SK-N-SH (cell line): ENCODE data around the gene NFIX. TPM values are rescaled to one million over a fixed set of nuclear protein-coding genes. Genes with fewer than 3 reads are reported as not detected.

Source experiments
- CTCF ChIA-PET: fragments of 300-600, 350-600 bp; formaldehyde crosslinking; extraction: SDS; loops from one replicate; lab custom pipeline; 2021; lab: Yijun Ruan, JAX
- POLR2A ChIA-PET: fragments of 350-600 bp; sonication (Branson Sonifier 250); formaldehyde crosslinking; extraction: SDS; loops from one replicate; lab custom pipeline; 2020; ENCODE audit warnings: antibody characterized with exemption, inconsistent platforms; lab: Yijun Ruan, JAX
- DNase-seq: peaks from one replicate; pipeline ENCODE4 v3.0.0; 2012
- H2AFZ ChIP-seq: fragments of 200-600 bp; sonication (generic); 2 replicates; pipeline ENCODE4 v1.8.1; 2016; ENCODE audit warnings: antibody characterized with exemption, mild to moderate bottlenecking, low read depth
- H3F3A ChIP-seq: fragments of 200-600 bp; sonication (generic); replicated peaks from 2 replicates; pipeline ENCODE3; 2016; ENCODE audit warnings: antibody characterized with exemption, mild to moderate bottlenecking; ENCODE audit not compliant: insufficient read depth
- H3K27ac ChIP-seq, 2 experiments: fragments of 200-500 bp in 1 of 2; fragments of 200-600 bp in 1 of 2; sonication (Bioruptor generic) in 1 of 2; sonication (generic), shearing (Covaris generic) in 1 of 2; 2 replicates each; pipeline versions ENCODE4 v1.5.1 to v1.6.1; 2014 to 2016; ENCODE audit warnings: low read depth in 2 of 2, inconsistent platforms in 1 of 2, low read length in 1 of 2, mild to moderate bottlenecking in 1 of 2, mixed read lengths in 1 of 2
- H3K27me3 ChIP-seq: fragments of 200-600 bp; sonication (generic), shearing (Covaris generic); 2 replicates; pipeline ENCODE4 v1.6.1; 2016; ENCODE audit warnings: mixed run types; ENCODE audit not compliant: insufficient read depth
- H3K36me3 ChIP-seq, 2 experiments: fragments of 200-500 bp in 1 of 2; fragments of 200-600 bp in 1 of 2; sonication (Bioruptor generic) in 1 of 2; sonication (generic) in 1 of 2; replicated peaks in 1 of 2; 2 replicates each; pipeline versions ENCODE3 to v1.5.1; 2014 to 2016; ENCODE audit warnings: low read length in 1 of 2, mild to moderate bottlenecking in 1 of 2; ENCODE audit not compliant: insufficient read depth in 2 of 2, control insufficient read depth in 1 of 2
- H3K4me1 ChIP-seq, 2 experiments: fragments of 200-500 bp in 1 of 2; fragments of 200-600 bp in 1 of 2; sonication (Bioruptor generic) in 1 of 2; sonication (generic), shearing (Covaris generic) in 1 of 2; 2 replicates each; pipeline versions ENCODE4 v1.5.1 to v1.6.1; 2014 to 2016; ENCODE audit warnings: low read depth in 1 of 2, low read length in 1 of 2, mixed run types in 1 of 2; ENCODE audit not compliant: insufficient read depth in 2 of 2, control insufficient read depth in 1 of 2
- H3K4me2 ChIP-seq: fragments of 200-600 bp; sonication (generic), shearing (Covaris generic); 2 replicates; pipeline ENCODE4 v1.6.1; 2017; ENCODE audit warnings: mixed run types
- H3K4me3 ChIP-seq, 2 experiments: fragments of 200-500 bp in 1 of 2; fragments of 200-600 bp in 1 of 2; sonication (Bioruptor generic) in 1 of 2; sonication (generic), shearing (Covaris generic) in 1 of 2; 2 replicates each; pipeline versions ENCODE4 v1.5.1 to v1.8.1; 2014 to 2016; ENCODE audit warnings: low read depth in 2 of 2, inconsistent platforms in 1 of 2, low read length in 1 of 2, mild to moderate bottlenecking in 1 of 2, mixed read lengths in 1 of 2, moderate library complexity in 1 of 2
- H3K79me2 ChIP-seq: fragments of 200-600 bp; sonication (generic); 2 replicates; pipeline ENCODE4 v1.8.1; 2017; ENCODE audit warnings: mild to moderate bottlenecking; ENCODE audit not compliant: insufficient read depth
- H3K9ac ChIP-seq: fragments of 200-600 bp; sonication (generic); 2 replicates; pipeline ENCODE4 v1.6.1; 2017; ENCODE audit warnings: mixed run types
- H3K9me2 ChIP-seq: fragments of 200-600 bp; sonication (generic); 2 replicates; pipeline ENCODE4 v1.6.1; 2017; ENCODE audit warnings: mixed run types
- H3K9me3 ChIP-seq: fragments of 200-600 bp; sonication (generic); 2 replicates; pipeline ENCODE4 v1.6.1; 2017; ENCODE audit warnings: mixed run types, mild to moderate bottlenecking, moderate library complexity
- H4K20me1 ChIP-seq: fragments of 200-600 bp; sonication (generic); 2 replicates; pipeline ENCODE4 v1.6.1; 2017; ENCODE audit warnings: mild to moderate bottlenecking, mixed run types; ENCODE audit not compliant: insufficient read depth
- CHD2 ChIP-seq: fragments of 150-350 bp; IDR thresholded peaks from 2 replicates; pipeline ENCODE4 v1.6.1; 2018; ENCODE audit warnings: low read length; ENCODE audit not compliant: partially characterized antibody
- CTCF ChIP-seq: fragments of 200-600 bp; sonication (generic); IDR thresholded peaks from 2 replicates; pipeline ENCODE4 v1.6.1; 2017; ENCODE audit warnings: antibody characterized with exemption, mild to moderate bottlenecking, moderate library complexity
- ELF1 ChIP-seq: IDR thresholded peaks from 2 replicates; pipeline ENCODE4 v1.4.0; 2012
- FOXM1 ChIP-seq: IDR thresholded peaks from 2 replicates; pipeline ENCODE4 v1.4.0; 2012; ENCODE audit warnings: low read depth, mild to moderate bottlenecking
- GABPA ChIP-seq: IDR thresholded peaks from 2 replicates; pipeline ENCODE4 v1.4.0; 2012; ENCODE audit warnings: low read depth, mild to moderate bottlenecking
- MAX ChIP-seq: IDR thresholded peaks from 2 replicates; pipeline ENCODE4 v1.4.0; 2012; ENCODE audit warnings: low read depth
- MEF2A ChIP-seq: IDR thresholded peaks from 2 replicates; pipeline ENCODE4 v1.4.0; 2012; ENCODE audit warnings: low read depth, borderline replicate concordance
- MXI1 ChIP-seq: IDR thresholded peaks from 2 replicates; pipeline ENCODE4 v1.6.1; 2012; ENCODE audit warnings: mild to moderate bottlenecking, low read depth, low read length, improper control_type of control experiment
- PBX3 ChIP-seq: IDR thresholded peaks from 2 replicates; pipeline ENCODE4; 2012
- POLR2AphosphoS5 ChIP-seq: IDR thresholded peaks from 2 replicates; pipeline ENCODE4 v1.6.1; 2012; ENCODE audit warnings: low read depth, low read length
- RAD21 ChIP-seq: IDR thresholded peaks from 2 replicates; pipeline ENCODE4 v1.6.1; 2012; ENCODE audit warnings: mild to moderate bottlenecking, low read length
- RCOR1 ChIP-seq: fragments of 150-350 bp; IDR thresholded peaks from 2 replicates; pipeline ENCODE4 v1.6.1; 2017; ENCODE audit warnings: antibody characterized with exemption, low read length
- SMC3 ChIP-seq: IDR thresholded peaks from 2 replicates; pipeline ENCODE4 v1.6.1; 2012; ENCODE audit warnings: low read depth, low read length, improper control_type of control experiment
- ZBTB33 ChIP-seq: IDR thresholded peaks from 2 replicates; pipeline ENCODE4 v1.4.0; 2012; ENCODE audit warnings: low read depth, borderline replicate concordance
- WGBS: methylation state at CpG from one replicate; pipeline ENCODE4 v1.1.6; 2017; ENCODE audit warnings: low lambda C conversion rate; 5-methylcytosine and 5-hydroxymethylcytosine counted together
- polyA plus RNA-seq, 3 experiments: library from polyadenylated mRNA; depleted of rRNA; stranded (reverse); fragments of >200 nt; gene quantifications; 2 replicates each; pipeline ENCODE4 v1.2.3, GENCODE V29; 2012

The NFIX gene
- polyA plus RNA-seq, 1 of the 3 experiments (the other 2 are of a cell fraction), result 14.8 TPM

- 91% methylated on average over 6 of the region's 6 CpGs for WGBS
- peaks cover 0 to 27% of the 10 kb centered on the region in 2 experiments for H3K36me3 ChIP-seq
- no peak overlapping the region for H3K9ac ChIP-seq
- H3K27me3 ChIP-seq, result no peaks in the 10 kb centered on the region
- H3K9me3 ChIP-seq, result no peaks in the 10 kb centered on the region
- peaks cover 21 to 38% of the 10 kb centered on the region in 2 experiments; a peak in 3 of 4 replicates for H3K4me1 ChIP-seq
- POLR2A ChIA-PET, result no interaction called here
- DNase-seq, result no peak
- H2AFZ ChIP-seq, result no peak overlapping the region
- H3F3A ChIP-seq, result no peaks in the 10 kb centered on the region
- no peaks in the 10 kb centered on the region for H4K20me1 ChIP-seq
- no peak overlapping the region for H3K27ac ChIP-seq
- no peak overlapping the region for H3K4me3 ChIP-seq
- peaks cover 66% of the 10 kb centered on the region for H3K79me2 ChIP-seq
- no peaks in the 10 kb centered on the region for H3K9me2 ChIP-seq
- TF ChIP-seq ELF1 (no peak), PBX3 (no peak), GABPA (no peak), CHD2 (no peak), RCOR1 (no peak), RAD21 (no peak), SMC3 (no peak), ZBTB33 (no peak), MXI1 (no peak), FOXM1 (no peak), MEF2A (no peak), CTCF (no peak), POLR2AphosphoS5 (no peak)
- TF ChIP-seq, all 33 proteins: peak for 0
- CTCF ChIA-PET, result interaction anchor here (1.2 to 8.6 kb wide), 7 partner anchors 29 to 66 kb away, joined by 3 to 167 read pairs (median 14); no protein-coding TSS in a partner anchor
- peak overlapping the region; percentile 80 for H3K4me2 ChIP-seq
Measured at GRCh38 chr19:13027557-13027956, 32.3 kb downstream of the NFIX start.

- no peaks in the 10 kb centered on the region for H3K9me3 ChIP-seq
- no peak overlapping the region for H3K27ac ChIP-seq
- no peaks in the 10 kb centered on the region for H3K27me3 ChIP-seq
- H3K36me3 ChIP-seq, result peaks cover 3 to 27% of the 10 kb centered on the region in 2 experiments
- no peaks in the 10 kb centered on the region for H3K9me2 ChIP-seq
- ChIA-PET POLR2A (no interaction called here), CTCF (interaction anchor here (0.9 to 8.6 kb wide), 11 partner anchors 10 to 66 kb away, joined by 3 to 167 read pairs (median 11); no protein-coding TSS in a partner anchor)
- H3K9ac ChIP-seq, result no peak overlapping the region
- H3K4me1 ChIP-seq, result peaks cover 24 to 40% of the 10 kb centered on the region in 2 experiments; a peak in 3 of 4 replicates
- H4K20me1 ChIP-seq, result no peaks in the 10 kb centered on the region; the same call in 1 of the 2 replicates
- no peak for DNase-seq
- 83% methylated on average over 3 of the region's 3 CpGs for WGBS
- H3K79me2 ChIP-seq, result peaks cover 70% of the 10 kb centered on the region
- no peak overlapping the region for H2AFZ ChIP-seq
- H3K4me2 ChIP-seq, result peak overlapping the region; percentile 80
- H3K4me3 ChIP-seq, result no peak overlapping the region
- H3F3A ChIP-seq, result no peaks in the 10 kb centered on the region
- TF ChIP-seq PBX3 (no peak), MAX (no peak)
Measured at GRCh38 chr19:13028027-13028426, 32.8 kb downstream of the NFIX start.
